ENCODE data around the gene GMCL2. TPM values are rescaled to one million over a fixed set of nuclear protein-coding genes. Genes with fewer than 3 reads are reported as not detected.

Gene GMCL2
- total and polyA plus RNA-seq, 8 donors = 0.06 TPM; not detected in 7

- no peak overlapping the region for H3K27ac ChIP-seq
- peaks cover 23 to 54% of the 10 kb centered on the region in 2 donors for H3K4me1 ChIP-seq
- no peak for DNase-seq
- no peak for TF ChIP-seq CTCF (IDR thresholded peaks at IDR 0.05)
- no peaks in the 10 kb centered on the region for H3K9me3 ChIP-seq
- H3K27me3 ChIP-seq = no peaks in the 10 kb centered on the region
- no peak for ATAC-seq
- intact Hi-C loops (cut with DNase I) = no loop called here
- peaks cover 0 to 98% of the 10 kb centered on the region in 2 donors for H3K36me3 ChIP-seq
- no peak overlapping the region for H3K4me3 ChIP-seq
Observed at GRCh38 chr5:178210686-178211085, 23.5 kb upstream of the GMCL2 start.

DNA sequence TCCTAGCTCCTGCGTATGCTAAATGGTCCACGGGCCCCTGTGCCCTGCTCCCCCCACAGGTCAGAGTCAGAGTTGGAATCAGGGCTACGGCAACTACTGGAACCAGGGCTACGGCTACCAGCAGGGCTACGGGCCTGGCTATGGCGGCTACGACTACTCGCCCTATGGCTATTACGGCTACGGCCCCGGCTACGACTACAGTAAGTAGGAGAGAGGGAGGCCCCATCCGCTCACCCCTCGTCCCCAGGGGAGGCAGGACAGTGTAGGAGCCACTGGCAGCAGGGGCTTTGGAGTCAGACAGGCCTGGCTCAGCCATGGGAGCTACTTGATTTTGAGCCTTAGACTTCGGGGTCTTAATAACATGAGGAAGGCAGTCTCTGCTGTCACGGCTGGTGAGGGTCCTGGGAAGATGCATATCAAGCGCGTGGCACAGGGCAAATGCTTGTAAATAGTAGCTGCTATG is 22.9 kb upstream of the GMCL2 start:
- Histone ChIP-seq H3K36me3 (peaks cover 0 to 92% of the 10 kb centered on the region in 2 donors), H3K4me3 (no peak overlapping the region), H3K27ac (no peak overlapping the region), H3K4me1 (peaks cover 24 to 52% of the 10 kb centered on the region in 2 donors), H3K9me3 (no peaks in the 10 kb centered on the region), H3K27me3 (no peaks in the 10 kb centered on the region)
- intact Hi-C loops (cut with DNase I) = no loop called here
- no peak for TF ChIP-seq CTCF (IDR thresholded peaks at IDR 0.05)
- no peak for ATAC-seq
- no peak for DNase-seq

- Histone ChIP-seq H3K27me3 (no peaks in the 10 kb centered on the region), H3K36me3 (peaks cover 0 to 86% of the 10 kb centered on the region in 2 donors), H3K27ac (no peak overlapping the region), H3K4me3 (no peak overlapping the region), H3K9me3 (no peaks in the 10 kb centered on the region), H3K4me1 (peaks cover 24 to 46% of the 10 kb centered on the region in 2 donors)
- intact Hi-C loops (cut with DNase I) = no loop called here
- ATAC-seq (no peak), DNase-seq (no peak)
- TF ChIP-seq CTCF (IDR thresholded peaks at IDR 0.05) = no peak
Observed at GRCh38 chr5:178209334-178210072, 22.3 kb upstream of the GMCL2 start.

- H3K4me1 ChIP-seq = peaks cover 24 to 41% of the 10 kb centered on the region in 2 donors
- H3K27ac ChIP-seq = no peak overlapping the region
- intact Hi-C loops (cut with DNase I) = no loop called here
Observed at GRCh38 chr5:178208540-178209227, 21.5 kb upstream of the GMCL2 start.

More at GRCh38 chr5:178208540-178209227, 21.5 kb upstream of the GMCL2 start:
- DNase-seq (no peak), ATAC-seq (no peak)
- Histone ChIP-seq H3K4me3 (no peak overlapping the region), H3K36me3 (peaks cover 0 to 78% of the 10 kb centered on the region in 2 donors), H3K27me3 (no peaks in the 10 kb centered on the region), H3K9me3 (no peaks in the 10 kb centered on the region)
- no peak for TF ChIP-seq CTCF (IDR thresholded peaks at IDR 0.05)
